B cell (primary cell): ENCODE data around the gene SMAGP. TPM values are rescaled to one million over a fixed set of nuclear protein-coding genes. Genes with fewer than 3 reads are reported as not detected.

Source experiments
- ATAC-seq: fragments of 200-7000 bp; cut with Tn5 transposase; one replicate; pipeline ENCODE4 v1.10.0; 2021; ENCODE audit warnings: low read depth, mild to moderate bottlenecking, moderate number of reproducible peaks, moderate library complexity
- CTCF ChIA-PET: fragments of 350-600 bp; sonication (Branson Sonifier 250); formaldehyde crosslinking; loops from one replicate; lab custom pipeline; 2021; ENCODE audit warnings: antibody characterized with exemption, inconsistent platforms; lab: Charles Lee
- POLR2A ChIA-PET: fragments of 350-600 bp; sonication (Branson Sonifier 250); formaldehyde crosslinking; loops from one replicate; lab custom pipeline; 2021; ENCODE audit warnings: antibody characterized with exemption; lab: Charles Lee
- DNase-seq: peaks from one replicate; pipeline ENCODE4 v3.0.0; 2013
- H2AFZ ChIP-seq: 2 replicates; pipeline ENCODE4 v1.6.1; 2012; ENCODE audit warnings: mild to moderate bottlenecking, low read depth, low read length; ENCODE audit not compliant: insufficient read depth, poor library complexity, severe bottlenecking
- H3K27ac ChIP-seq, 2 donors: 1 replicate in 1 of 2; 2 replicates in 1 of 2; pipeline ENCODE4 v1.5.1; 2012 to 2013; ENCODE audit warnings: low read length in 2 of 2, mild to moderate bottlenecking in 2 of 2, moderate library complexity in 1 of 2
- H3K27me3 ChIP-seq, 4 experiments: fragments of 200-600 bp in 1 of 4; sonication (generic) in 1 of 4; replicated peaks in 1 of 4; 1 replicate in 2 of 4; 2 replicates in 2 of 4; pipeline versions ENCODE4 v1.6.1 to v1.7.0; 2013 to 2016; ENCODE audit warnings: low read length in 3 of 4, mild to moderate bottlenecking in 2 of 4, mixed read lengths in 1 of 4, moderate library complexity in 1 of 4; ENCODE audit not compliant: insufficient read depth in 4 of 4, control insufficient read depth in 3 of 4; ENCODE audit errors: control extremely low read depth in 1 of 4
- H3K36me3 ChIP-seq, 2 experiments: replicated peaks in 1 of 2; 1 replicate in 1 of 2; 2 replicates in 1 of 2; pipeline versions ENCODE4 v1.6.1 to v1.7.1; 2013; ENCODE audit warnings: low read length in 1 of 2; ENCODE audit not compliant: insufficient read depth in 2 of 2, control insufficient read depth in 1 of 2; ENCODE audit errors: control extremely low read depth in 1 of 2, extremely low read depth in 1 of 2
- H3K4me1 ChIP-seq, 2 donors: fragments of 200-600 bp in 1 of 2; sonication (generic) in 1 of 2; 1 replicate in 1 of 2; 2 replicates in 1 of 2; pipeline versions ENCODE4 v1.5.1 to v1.6.1; 2013 to 2017; ENCODE audit warnings: low read length in 2 of 2; ENCODE audit not compliant: control insufficient read depth in 2 of 2, insufficient read depth in 2 of 2
- H3K4me2 ChIP-seq: replicated peaks from 2 replicates; pipeline ENCODE3; 2012; ENCODE audit warnings: mild to moderate bottlenecking, low read depth, low read length; ENCODE audit not compliant: poor library complexity, severe bottlenecking
- H3K4me3 ChIP-seq, 5 experiments: fragments of 200-600 bp in 1 of 5; sonication (generic) in 1 of 5; 1 replicate in 3 of 5; 2 replicates in 2 of 5; pipeline versions ENCODE4 v1.5.1 to v1.7.0; 2011 to 2016; ENCODE audit warnings: low read length in 4 of 5, mild to moderate bottlenecking in 4 of 5, low read depth in 2 of 5, control low read depth in 1 of 5, moderate library complexity in 1 of 5; ENCODE audit not compliant: insufficient read depth in 1 of 5; ENCODE audit errors: control extremely low read depth in 1 of 5, extremely low read depth in 1 of 5
- H3K79me2 ChIP-seq: fragments of 200-600 bp; sonication (generic); one replicate; pipeline ENCODE4 v1.6.0; 2016; ENCODE audit warnings: low read length; ENCODE audit not compliant: control insufficient read depth, insufficient read depth
- H3K9ac ChIP-seq: fragments of 200-600 bp; sonication (generic); 2 replicates; pipeline ENCODE4 v1.6.1; 2017; ENCODE audit warnings: mild to moderate bottlenecking, low read length, moderate library complexity
- H3K9me3 ChIP-seq, 3 donors: one replicate each; pipeline versions ENCODE4 v1.6.1 to v1.7.1; 2013; ENCODE audit warnings: low read length in 2 of 3; ENCODE audit not compliant: control insufficient read depth in 2 of 3, insufficient read depth in 1 of 3; ENCODE audit errors: control extremely low read depth in 1 of 3
- H4K20me1 ChIP-seq: 2 replicates; pipeline ENCODE4 v1.6.0; 2012; ENCODE audit warnings: mild to moderate bottlenecking, low read length; ENCODE audit not compliant: insufficient read depth, control insufficient read depth, poor library complexity, severe bottlenecking
- H3K27ac Mint-ChIP-seq: one replicate; pipeline ENCODE4 v1.8.0; 2021; ENCODE audit warnings: mixed read lengths
- H3K27me3 Mint-ChIP-seq: one replicate; pipeline ENCODE4 v1.8.0; 2021; ENCODE audit warnings: mixed read lengths
- H3K4me1 Mint-ChIP-seq: one replicate; pipeline ENCODE4 v1.8.0; 2021; ENCODE audit warnings: mixed read lengths
- H3K4me3 Mint-ChIP-seq: one replicate; pipeline ENCODE4 v1.8.0; 2021; ENCODE audit warnings: mixed read lengths
- H3K9me3 Mint-ChIP-seq: one replicate; pipeline ENCODE4 v1.8.0; 2022; ENCODE audit warnings: mixed read lengths; ENCODE audit not compliant: insufficient read depth
- CTCF ChIP-seq: fragments of 200-600 bp; IDR thresholded peaks from one replicate; pipeline ENCODE4 v1.8.0; 2022; ENCODE audit warnings: antibody characterized with exemption, mild to moderate bottlenecking
- EZH2 ChIP-seq: IDR thresholded peaks from 2 replicates; pipeline ENCODE4 v1.6.1; 2012; ENCODE audit warnings: borderline replicate concordance, low read depth, mild to moderate bottlenecking, moderate library complexity, low read length; ENCODE audit not compliant: insufficient read depth, poor library complexity, severe bottlenecking
- WGBS: methylation state at CpG from one replicate; pipeline ENCODE4 v1.1.5; 2013; ENCODE audit warnings: missing lambda C conversion rate; ENCODE audit not compliant: insufficient coverage; 5-methylcytosine and 5-hydroxymethylcytosine counted together
- intact Hi-C: fragments of 100-400 bp; cut with micrococcal nuclease; formaldehyde crosslinking; loops from one replicate; pipeline ENCODE4 v1.10.0; 2022
- polyA plus RNA-seq: library from polyadenylated mRNA; depleted of rRNA; stranded (reverse); fragments of >200 nt; gene quantifications from 2 replicates; pipeline ENCODE4 v1.2.3, GENCODE V29; 2012
- total RNA-seq, 2 donors: library from RNA; stranded (reverse); fragments of 120-200 nt in 1 of 2; gene quantifications; 1 replicate in 1 of 2; 2 replicates in 1 of 2; pipeline versions ENCODE4 v1.2.3 to v1.2.4, GENCODE V29; 2013 to 2022

Gene SMAGP
- total and polyA plus RNA-seq, 2 donors (not counting 1 experiment from before 2014, with no cell fraction given): 10.4 to 21.6 TPM

- H3K27me3 Mint-ChIP-seq: no peaks in the 10 kb centered on the region
- intact Hi-C loops: no loop called here
- Histone ChIP-seq H3K27ac (no peak overlapping the region), H3K9me3 (no peaks in the 10 kb centered on the region), H4K20me1 (no peaks in the 10 kb centered on the region), H3K27me3 (no peaks in the 10 kb centered on the region), H3K4me2 (no peak overlapping the region), H2AFZ (no peak overlapping the region), H3K9ac (no peak overlapping the region), H3K4me1 (no peaks in the 10 kb centered on the region), H3K79me2 (no peaks in the 10 kb centered on the region), H3K36me3 (peaks cover 0 to 5% of the 10 kb centered on the region in 2 experiments), H3K4me3 (no peak overlapping the region)
- H3K9me3 Mint-ChIP-seq: no peaks in the 10 kb centered on the region
- peak overlapping the region; percentile 32 for H3K27ac Mint-ChIP-seq
- H3K4me1 Mint-ChIP-seq: peaks cover 1% of the 10 kb centered on the region
- CTCF ChIA-PET: interaction anchor here (1.9 kb wide), 1 partner anchor 130 kb away, joined by 5 read pairs; no protein-coding TSS in a partner anchor
- DNase-seq (no peak), ATAC-seq (no peak)
- POLR2A ChIA-PET: no interaction called here
- WGBS: 100% methylated on average over 2 of the region's 2 CpGs
- H3K4me3 Mint-ChIP-seq: no peak overlapping the region
- no peak for TF ChIP-seq EZH2
- TF ChIP-seq CTCF: no peak
Observed at GRCh38 chr12:51210690-51211395, 59.4 kb downstream of the SMAGP start.

- no peak for TF ChIP-seq EZH2
- no peak for TF ChIP-seq CTCF
- Mint-ChIP-seq H3K9me3 (no peaks in the 10 kb centered on the region), H3K27ac (no peak overlapping the region), H3K4me3 (no peak overlapping the region), H3K4me1 (peaks cover 1% of the 10 kb centered on the region), H3K27me3 (no peaks in the 10 kb centered on the region)
- H3K79me2 ChIP-seq: no peaks in the 10 kb centered on the region
- DNase-seq (no peak), ATAC-seq (no peak)
- peaks cover 0 to 9% of the 10 kb centered on the region in 2 experiments for H3K36me3 ChIP-seq
- H4K20me1 ChIP-seq: no peaks in the 10 kb centered on the region
- no peaks in the 10 kb centered on the region for H3K9me3 ChIP-seq
- WGBS: no CpG with 5 or more reads among the region's 2 CpGs
- no peak overlapping the region for H3K4me2 ChIP-seq
- H3K9ac ChIP-seq: no peak overlapping the region
- H2AFZ ChIP-seq: no peak overlapping the region
- intact Hi-C loops: no loop called here
- ChIA-PET POLR2A (no interaction called here), CTCF (no interaction called here)
- no peak overlapping the region for H3K4me3 ChIP-seq
- H3K27ac ChIP-seq: no peak overlapping the region
- no peaks in the 10 kb centered on the region for H3K4me1 ChIP-seq
- H3K27me3 ChIP-seq: no peaks in the 10 kb centered on the region
Observed at GRCh38 chr12:51209259-51209658, 61.0 kb downstream of the SMAGP start.
